Nephron progenitor cell (in vitro differentiated cells): ENCODE measurements around the gene SMIM24.
"Not testable (repeated sequence)": the region's sequence is repeated elsewhere in the genome, so short reads cannot be mapped to it uniquely, and the experiment has no call there.

ENCODE experiments used
- DNase-seq: peaks from one replicate; pipeline ENCODE4 v3.0.0; 2021
- H3K27ac Mint-ChIP-seq: 2 replicates; pipeline ENCODE4 v1.8.0; 2021; ENCODE audit warnings: mild to moderate bottlenecking, moderate library complexity, mixed read lengths
- H3K27me3 Mint-ChIP-seq: 2 replicates; pipeline ENCODE4 v1.8.0; 2021; ENCODE audit warnings: mild to moderate bottlenecking, low read depth, mixed read lengths; ENCODE audit not compliant: poor library complexity
- H3K36me3 Mint-ChIP-seq: 2 replicates; pipeline ENCODE4 v1.8.0; 2021; ENCODE audit warnings: low read depth, mixed read lengths
- H3K4me1 Mint-ChIP-seq: 2 replicates; pipeline ENCODE4 v1.8.0; 2021; ENCODE audit warnings: mixed read lengths
- H3K4me3 Mint-ChIP-seq: 2 replicates; pipeline ENCODE4 v1.8.0; 2021; ENCODE audit warnings: mild to moderate bottlenecking, moderate library complexity, mixed read lengths
- H3K9me3 Mint-ChIP-seq: 2 replicates; pipeline ENCODE4 v1.8.0; 2021; ENCODE audit warnings: mild to moderate bottlenecking, moderate library complexity, mixed read lengths
- CTCF ChIP-seq: fragments of 200-600 bp; sonication (generic); IDR thresholded peaks from 2 replicates; pipeline ENCODE4 v1.5.0; 2021; ENCODE audit warnings: antibody characterized with exemption

SMIM24 gene

DNA sequence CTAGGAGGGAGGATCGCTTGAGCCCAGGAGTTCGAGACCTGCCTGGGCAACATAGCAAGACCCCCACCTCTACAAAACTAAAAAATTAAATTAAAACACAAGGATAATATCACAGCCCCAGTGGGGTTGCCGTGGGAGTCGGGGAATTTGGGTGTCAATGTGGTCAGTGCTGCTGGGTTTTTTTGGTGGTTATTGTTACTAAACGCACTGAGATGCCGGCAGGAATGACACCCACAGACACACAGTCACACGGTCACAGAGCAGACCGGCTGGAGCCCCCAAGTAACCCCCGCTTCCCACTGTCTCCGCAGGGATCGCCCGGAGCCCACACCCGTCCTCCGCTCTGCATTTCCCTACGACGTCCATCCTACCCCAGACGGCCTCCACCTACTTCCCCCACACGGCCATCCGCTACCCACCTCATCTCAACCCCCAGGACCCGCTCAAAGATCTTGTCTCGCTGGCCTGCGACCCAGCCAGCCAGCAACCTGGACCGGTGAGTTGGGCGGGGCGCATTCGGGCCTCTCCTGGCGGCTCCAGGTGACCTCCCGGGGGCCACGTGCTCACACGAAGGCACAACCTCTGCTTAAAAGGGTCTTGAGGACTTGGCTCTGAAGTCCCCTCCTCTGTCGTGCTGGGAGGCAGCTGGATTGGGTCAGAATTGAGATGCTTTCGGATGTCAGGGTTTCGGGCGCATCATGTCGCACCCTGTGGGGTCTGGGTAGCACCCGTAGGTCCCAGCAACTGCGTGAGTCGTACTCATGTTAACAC lies 28.0 kb downstream of the SMIM24 start:
- Mint-ChIP-seq H3K4me3 (no peak overlapping the region), H3K27me3 (peaks cover 4% of the 10 kb centered on the region), H3K4me1 (peaks cover 15% of the 10 kb centered on the region), H3K27ac (no peak overlapping the region), H3K9me3 (no peaks in the 10 kb centered on the region), H3K36me3 (peaks cover 4% of the 10 kb centered on the region)
- DNase-seq: no peak
- no peak for TF ChIP-seq CTCF

- H3K27ac Mint-ChIP-seq: peak overlapping the region; percentile 89
- no peak for TF ChIP-seq CTCF
- no peaks in the 10 kb centered on the region for H3K9me3 Mint-ChIP-seq
- peaks cover 4% of the 10 kb centered on the region for H3K36me3 Mint-ChIP-seq
- H3K4me3 Mint-ChIP-seq: no peak overlapping the region
- no peak for DNase-seq
- H3K27me3 Mint-ChIP-seq: peaks cover 4% of the 10 kb centered on the region
- H3K4me1 Mint-ChIP-seq: peaks cover 10% of the 10 kb centered on the region
Observed at GRCh38 chr19:3451451-3451866, 28.9 kb downstream of the SMIM24 start.

DNA sequence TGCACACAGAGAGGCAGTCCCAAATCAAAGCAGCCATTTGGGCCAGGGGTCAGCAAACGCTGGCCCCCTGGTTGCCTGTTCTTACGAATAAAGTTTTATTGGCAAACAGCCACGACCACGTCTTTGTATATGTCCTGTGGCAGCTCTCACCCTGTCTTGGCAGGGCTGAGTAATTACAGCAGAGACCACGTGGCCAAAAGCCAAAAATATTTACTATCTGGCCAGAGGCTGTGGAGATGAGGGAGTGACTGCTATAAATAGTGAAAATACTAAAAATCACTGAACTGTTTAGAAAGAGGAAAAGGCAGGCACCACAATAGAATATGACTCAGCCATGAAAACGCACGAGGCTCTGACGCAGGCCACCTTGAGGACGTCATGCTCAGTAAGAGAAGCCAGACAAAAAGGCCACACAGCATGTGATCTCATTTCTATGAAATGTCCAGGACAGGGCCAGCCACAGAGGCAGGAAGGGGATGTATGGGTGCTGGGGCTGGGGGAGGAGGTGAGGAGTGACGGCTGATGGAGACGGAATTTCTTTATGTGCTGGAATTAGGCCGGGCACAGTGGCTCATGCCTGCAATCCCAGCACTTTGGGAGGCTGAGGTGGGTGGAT lies 29.4 kb downstream of the SMIM24 start:
- H3K27ac Mint-ChIP-seq: peak overlapping the region; percentile 89
- no peak for TF ChIP-seq CTCF
- peaks cover 3% of the 10 kb centered on the region for H3K27me3 Mint-ChIP-seq
- H3K36me3 Mint-ChIP-seq: peaks cover 4% of the 10 kb centered on the region
- DNase-seq: no peak
- H3K9me3 Mint-ChIP-seq: no peaks in the 10 kb centered on the region
- peaks cover 15% of the 10 kb centered on the region for H3K4me1 Mint-ChIP-seq
- no peak overlapping the region for H3K4me3 Mint-ChIP-seq

DNA sequence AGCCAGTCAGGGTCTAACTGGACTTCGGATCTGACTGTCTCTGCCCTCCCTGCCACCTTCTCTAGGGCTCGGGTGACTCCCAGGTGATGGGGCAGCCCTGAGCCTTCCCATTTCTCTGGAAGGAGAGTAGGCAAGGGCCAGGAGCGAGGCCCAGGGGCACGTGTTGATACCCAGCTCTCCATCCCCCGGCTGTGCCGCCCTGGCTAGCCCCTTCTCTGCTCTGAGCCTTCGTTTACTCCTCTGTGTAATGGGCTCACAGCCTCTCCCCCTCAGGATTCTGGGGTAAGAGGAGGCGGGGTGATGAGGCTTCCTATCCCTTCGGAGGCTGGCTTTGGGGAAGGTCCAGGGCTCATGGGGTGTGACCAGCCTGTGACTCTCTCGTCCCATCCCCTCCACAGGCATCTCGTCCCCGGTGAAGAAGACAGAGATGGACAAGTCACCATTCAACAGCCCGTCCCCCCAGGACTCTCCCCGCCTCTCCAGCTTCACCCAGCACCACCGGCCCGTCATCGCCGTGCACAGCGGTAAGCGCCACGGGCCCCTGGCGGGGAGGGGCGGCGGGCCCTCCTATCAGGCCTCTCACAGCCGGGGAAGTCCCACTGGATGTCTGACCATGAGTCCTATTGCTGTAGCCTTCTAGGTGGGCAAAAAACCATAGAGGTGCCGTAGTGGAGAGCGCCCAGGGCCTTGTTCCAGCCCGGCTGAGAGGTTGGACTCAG lies 31.6 kb downstream of the SMIM24 start:
- DNase-seq: no peak
- TF ChIP-seq CTCF: no peak
- H3K4me3 Mint-ChIP-seq: no peak overlapping the region
- H3K27ac Mint-ChIP-seq: no peak overlapping the region
- H3K36me3 Mint-ChIP-seq: peaks cover 4% of the 10 kb centered on the region
- H3K9me3 Mint-ChIP-seq: no peaks in the 10 kb centered on the region
- H3K27me3 Mint-ChIP-seq: no peaks in the 10 kb centered on the region
- peaks cover 36% of the 10 kb centered on the region for H3K4me1 Mint-ChIP-seq

DNA sequence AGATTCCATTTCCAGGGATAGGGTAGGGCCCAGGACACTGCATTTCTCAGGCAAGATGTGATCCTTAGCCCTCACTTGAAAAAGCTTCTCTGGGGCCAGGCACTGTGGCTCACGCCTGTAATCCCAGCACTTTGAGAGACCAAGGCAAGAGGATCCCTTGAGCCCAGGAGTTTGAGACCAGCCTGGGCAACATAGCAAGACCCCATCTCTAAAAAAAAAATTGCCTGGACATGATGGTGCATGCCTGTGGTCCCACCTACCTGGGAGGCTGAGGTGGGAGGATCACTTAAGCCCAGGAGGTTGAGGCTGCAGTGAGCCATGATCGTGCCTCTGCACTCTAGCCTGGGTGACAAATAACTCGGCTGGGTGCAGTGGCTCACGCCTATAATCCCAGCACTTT lies 33.7 kb downstream of the SMIM24 start:
- H3K4me1 Mint-ChIP-seq: peaks cover 43% of the 10 kb centered on the region
- not testable (repeated sequence) for H3K9me3 Mint-ChIP-seq, DNase-seq, H3K4me3 Mint-ChIP-seq, H3K27ac Mint-ChIP-seq, H3K27me3 Mint-ChIP-seq, H3K36me3 Mint-ChIP-seq

GRCh38 chr19:3444695-3445234 lies 35.6 kb downstream of the SMIM24 start:
- Mint-ChIP-seq H3K27ac (no peak overlapping the region), H3K27me3 (no peaks in the 10 kb centered on the region), H3K4me3 (peak overlapping the region; percentile 60), H3K9me3 (no peaks in the 10 kb centered on the region), H3K4me1 (peaks cover 32% of the 10 kb centered on the region), H3K36me3 (no peaks in the 10 kb centered on the region)
- no peak for TF ChIP-seq CTCF
- DNase-seq: no peak
